ENCODE results near the gene GPC6.
"Not testable (repeated sequence)": the region's sequence is repeated elsewhere in the genome, so short reads cannot be mapped to it uniquely, and the experiment has no call there.

The GPC6 gene

DNA sequence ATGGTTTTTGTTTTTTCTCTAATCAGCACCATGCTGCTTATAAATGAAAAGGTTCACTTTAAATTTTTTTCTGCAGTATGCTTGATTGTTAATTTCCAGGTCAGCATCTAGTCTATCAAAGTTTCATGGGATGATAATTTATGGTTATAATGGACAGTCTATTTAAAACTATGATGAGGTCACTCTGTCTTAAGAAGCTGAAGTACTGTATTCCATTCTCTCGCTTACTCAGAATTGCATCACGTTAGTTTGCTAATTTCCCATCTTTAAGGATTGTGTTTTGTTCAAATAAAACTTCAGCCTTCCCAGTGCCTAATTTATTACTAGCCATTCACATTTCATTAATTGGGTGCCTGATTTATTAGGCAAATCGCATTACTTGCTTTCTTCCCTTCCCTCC, 94.3 kb downstream of the GPC6 start:
- H3K27ac ChIP-seq, result no peak overlapping the region
- no peak for TF ChIP-seq ZFX (IDR thresholded peaks at IDR 0.05)
- TF ChIP-seq, protein P1, sequence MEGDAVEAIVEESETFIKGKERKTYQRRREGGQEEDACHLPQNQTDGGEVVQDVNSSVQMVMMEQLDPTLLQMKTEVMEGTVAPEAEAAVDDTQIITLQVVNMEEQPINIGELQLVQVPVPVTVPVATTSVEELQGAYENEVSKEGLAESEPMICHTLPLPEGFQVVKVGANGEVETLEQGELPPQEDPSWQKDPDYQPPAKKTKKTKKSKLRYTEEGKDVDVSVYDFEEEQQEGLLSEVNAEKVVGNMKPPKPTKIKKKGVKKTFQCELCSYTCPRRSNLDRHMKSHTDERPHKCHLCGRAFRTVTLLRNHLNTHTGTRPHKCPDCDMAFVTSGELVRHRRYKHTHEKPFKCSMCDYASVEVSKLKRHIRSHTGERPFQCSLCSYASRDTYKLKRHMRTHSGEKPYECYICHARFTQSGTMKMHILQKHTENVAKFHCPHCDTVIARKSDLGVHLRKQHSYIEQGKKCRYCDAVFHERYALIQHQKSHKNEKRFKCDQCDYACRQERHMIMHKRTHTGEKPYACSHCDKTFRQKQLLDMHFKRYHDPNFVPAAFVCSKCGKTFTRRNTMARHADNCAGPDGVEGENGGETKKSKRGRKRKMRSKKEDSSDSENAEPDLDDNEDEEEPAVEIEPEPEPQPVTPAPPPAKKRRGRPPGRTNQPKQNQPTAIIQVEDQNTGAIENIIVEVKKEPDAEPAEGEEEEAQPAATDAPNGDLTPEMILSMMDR (conservative IDR thresholded peaks at IDR 0.05), result no peak

DNA sequence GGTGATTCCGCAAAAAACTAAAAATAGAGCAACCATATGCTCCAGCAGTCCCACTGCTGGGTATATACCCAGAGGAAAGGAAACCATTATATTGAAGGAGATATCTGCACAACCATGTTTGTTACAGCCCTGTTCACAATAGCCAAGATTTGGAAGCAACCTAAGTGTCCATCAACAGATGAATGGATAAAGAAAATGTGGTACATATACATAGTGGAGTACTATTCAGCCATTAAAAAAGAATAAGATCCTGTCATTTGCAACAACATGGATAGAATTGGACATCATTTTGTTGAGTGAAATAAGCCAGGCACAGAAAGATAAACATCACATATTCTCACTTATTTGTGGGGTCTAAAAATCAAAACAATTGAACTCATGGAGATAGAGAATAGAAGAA, 97.3 kb downstream of the GPC6 start:
- H3K27ac ChIP-seq, result not testable (repeated sequence)

DNA sequence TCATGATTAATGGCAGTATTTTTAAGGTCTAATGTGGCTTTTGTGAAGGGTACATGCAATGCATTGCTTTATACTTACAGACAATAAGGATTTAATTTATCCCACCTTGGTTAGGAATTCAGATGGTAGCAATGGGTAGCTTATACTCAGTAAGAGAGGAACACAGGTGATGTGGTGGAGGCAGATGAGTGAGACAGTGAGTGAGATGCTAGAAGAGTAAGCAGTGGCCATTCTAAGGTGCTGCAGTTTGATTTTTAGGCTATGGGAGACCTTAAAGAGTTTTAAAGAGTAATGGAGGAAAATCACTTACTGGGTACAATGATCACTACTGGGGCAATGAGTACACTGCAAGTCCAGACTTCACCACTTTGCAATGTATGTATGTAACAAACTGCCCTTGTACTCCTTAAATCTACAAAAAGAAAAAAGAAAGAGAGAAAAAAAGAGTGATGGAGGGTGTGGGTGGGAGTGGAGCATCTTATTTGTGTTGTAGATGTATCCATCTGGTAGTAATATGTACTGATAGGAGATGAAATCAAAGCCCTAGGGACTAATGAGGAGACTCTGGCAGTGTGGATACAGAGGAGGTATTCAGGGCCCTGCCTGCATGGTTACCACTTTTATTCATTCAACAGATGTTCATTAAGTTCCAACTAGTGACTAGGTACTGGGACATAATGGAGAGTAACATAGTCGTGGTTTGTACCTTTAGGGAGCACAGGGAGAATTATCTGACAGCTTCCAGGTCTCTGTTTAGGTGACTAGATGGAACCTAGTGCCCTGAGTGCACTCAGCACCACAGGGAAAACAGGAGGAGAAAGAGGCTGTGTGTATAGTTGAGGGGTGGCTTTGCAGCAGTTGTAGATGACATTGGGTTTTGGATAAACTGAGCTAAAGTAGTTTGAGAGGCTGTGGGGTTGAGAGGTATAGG, 99.0 kb downstream of the GPC6 start:
- TF ChIP-seq ZFX (IDR thresholded peaks at IDR 0.05), result no peak
- H3K27ac ChIP-seq, result peak overlapping the region; percentile 17; the same call in 1 of the 2 replicates

DNA sequence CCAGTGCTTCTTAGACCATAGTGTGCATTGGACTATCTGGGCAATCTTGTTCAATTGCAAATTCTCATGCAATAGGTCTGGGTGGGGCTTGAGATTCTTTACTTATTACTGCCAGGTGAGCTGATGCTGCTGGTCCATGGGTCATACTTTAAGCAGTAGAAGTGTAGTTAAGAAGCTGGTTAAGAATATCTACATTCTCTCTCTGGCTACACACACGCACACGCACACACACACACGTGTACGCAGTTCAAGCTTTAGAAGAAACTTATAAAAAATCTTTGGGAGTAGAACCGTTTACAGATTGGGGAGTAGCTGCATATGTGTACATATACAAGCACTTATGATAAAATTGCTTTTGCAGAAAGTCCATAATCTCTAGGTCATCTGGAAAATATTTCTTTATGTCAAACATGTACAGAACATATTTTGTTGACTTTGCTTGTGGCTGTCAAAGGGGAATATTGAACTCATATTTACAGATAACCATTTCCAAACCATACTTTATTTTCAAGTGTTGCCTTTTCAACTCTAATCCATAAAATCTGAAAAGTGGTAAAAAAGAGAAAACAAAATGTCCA, 99.7 kb downstream of the GPC6 start:
- no peak for TF ChIP-seq ZFX (IDR thresholded peaks at IDR 0.05)
- TF ChIP-seq, protein P1 (conservative IDR thresholded peaks at IDR 0.05), result no peak
- H3K27ac ChIP-seq, result peak overlapping the region; percentile 17; the same call in 1 of the 2 replicates

DNA sequence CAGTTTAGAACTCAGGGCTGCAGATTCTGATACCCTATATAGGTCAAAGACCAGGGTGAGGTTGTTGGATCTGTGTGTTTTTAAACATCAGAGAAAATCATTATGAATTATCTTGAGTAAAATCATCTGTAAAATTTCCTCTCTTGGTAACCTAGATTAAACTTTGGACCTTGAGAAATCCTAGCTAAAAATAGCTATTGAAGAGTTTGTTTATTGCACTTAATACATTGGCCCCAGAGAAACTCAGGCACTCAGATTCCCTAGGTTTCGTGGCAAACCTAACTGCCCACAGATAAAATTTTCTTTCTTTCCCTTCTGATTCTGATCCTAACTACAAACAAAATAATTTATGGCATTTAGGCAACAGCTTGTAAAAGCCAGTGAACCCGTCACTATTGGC, 102.3 kb downstream of the GPC6 start:
- TF ChIP-seq, protein P1 (conservative IDR thresholded peaks at IDR 0.05), result no peak
- no peak for TF ChIP-seq ZFX (IDR thresholded peaks at IDR 0.05)
- H3K27ac ChIP-seq, result no peak overlapping the region

DNA sequence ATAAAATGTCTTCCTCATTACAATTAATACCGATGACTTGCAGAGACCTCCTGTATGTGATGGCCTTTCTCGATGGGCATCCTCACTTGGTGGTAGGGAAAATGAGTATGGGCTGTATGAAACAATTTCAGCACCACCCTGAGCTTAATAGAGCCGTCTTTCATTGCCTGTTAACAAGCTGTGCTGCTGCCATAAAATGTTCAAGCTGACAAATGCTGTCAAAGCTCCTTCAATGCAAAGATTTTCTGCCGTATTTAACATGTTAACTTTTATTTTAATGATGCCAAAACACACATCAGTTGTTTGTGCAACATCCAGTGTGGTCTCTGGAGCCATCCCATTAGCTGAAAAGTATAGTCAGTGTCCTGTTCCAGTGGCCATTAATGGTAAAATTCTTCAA, 110.1 kb downstream of the GPC6 start:
- no peak overlapping the region for H3K27ac ChIP-seq

DNA sequence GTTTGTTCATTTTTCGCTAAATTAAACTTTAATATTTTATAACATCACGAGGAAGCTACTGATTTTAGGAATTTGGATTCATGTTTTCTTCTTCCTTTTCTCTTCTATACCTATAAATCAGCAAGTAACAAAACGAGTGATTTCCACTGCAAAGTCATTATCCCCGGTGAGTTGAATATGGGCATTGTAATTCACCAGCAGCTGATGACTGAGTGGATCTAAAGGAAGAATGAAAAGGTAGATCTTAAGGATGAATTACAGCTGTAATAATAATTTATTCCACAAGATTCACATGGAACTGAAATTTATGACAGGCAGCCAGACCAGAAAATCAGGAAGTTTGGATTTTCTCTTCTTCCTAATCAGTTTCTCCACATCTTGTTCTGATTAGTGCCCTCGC, 111.4 kb downstream of the GPC6 start:
- TF ChIP-seq, protein P1 (conservative IDR thresholded peaks at IDR 0.05), result no peak
- no peak for TF ChIP-seq ZFX (IDR thresholded peaks at IDR 0.05)
- no peak overlapping the region for H3K27ac ChIP-seq

More for the DNA sequence above, 110.1 kb downstream of the GPC6 start:
- TF ChIP-seq, protein P1 (conservative IDR thresholded peaks at IDR 0.05), result no peak

DNA sequence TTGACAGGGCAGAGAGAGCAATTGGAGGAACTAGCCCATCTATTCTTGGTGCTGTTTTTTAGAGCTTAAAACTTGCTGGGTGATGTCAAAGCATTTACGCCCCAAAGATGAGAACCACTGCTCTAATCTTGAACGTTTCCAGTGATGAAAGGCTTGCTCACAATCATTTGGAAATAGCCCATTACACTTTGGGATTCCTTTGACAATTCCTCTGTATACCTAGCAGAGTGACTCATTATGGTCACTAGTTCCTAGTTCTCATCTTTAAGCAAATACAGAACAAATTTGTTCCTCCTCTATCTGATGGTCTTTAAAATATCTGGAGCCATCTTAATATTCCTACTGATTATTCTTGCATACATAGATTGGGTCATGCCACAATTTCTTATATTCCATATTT, 112.3 kb downstream of the GPC6 start:
- no peak overlapping the region for H3K27ac ChIP-seq
- TF ChIP-seq ZFX (IDR thresholded peaks at IDR 0.05), result no peak
- TF ChIP-seq, protein P1 (conservative IDR thresholded peaks at IDR 0.05), result no peak
